ENCODE results near the gene STX17. TPM values are rescaled to one million over a fixed set of nuclear protein-coding genes. Genes with fewer than 3 reads are reported as not detected.

STX17 gene
- total and polyA plus RNA-seq, 10 of the 15 experiments (the other 5 are each of a cell fraction or from before 2014, with no cell fraction given): 11.5 to 29.3 (median 20.0) TPM

DNA sequence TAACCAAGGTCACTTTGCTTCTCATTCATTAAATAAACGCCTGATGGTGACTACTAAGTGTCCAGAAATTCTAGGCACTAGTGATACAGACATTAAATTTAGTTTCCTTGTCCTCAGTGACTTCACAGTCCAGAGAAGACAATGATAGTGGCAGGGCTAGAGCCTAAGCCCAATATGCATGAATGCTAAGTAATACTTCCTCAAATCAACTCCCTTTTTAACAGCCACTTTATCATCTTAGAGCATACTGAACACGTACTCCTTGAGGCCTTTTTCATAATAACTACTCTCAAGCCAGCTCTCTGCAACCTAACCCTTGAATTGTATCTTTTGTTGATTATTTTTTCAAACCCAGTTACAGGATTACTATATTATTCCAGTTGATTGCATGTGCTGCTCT is 74.1 kb downstream of the STX17 start:
- RAD21 ChIA-PET (ENCODE audit: unreplicated experiment): no interaction called here
- in situ Hi-C loops (cut with MboI): no loop called here
- H3K9ac ChIP-seq (ENCODE audit: control insufficient read depth, insufficient read depth, low read length): no peak overlapping the region
- CTCF ChIA-PET: interaction anchor here (1.4 kb wide), 2 partner anchors 9 to 258 kb away, joined by 3 read pairs; no protein-coding TSS in a partner anchor
- no peaks in the 10 kb centered on the region for H3K79me2 ChIP-seq (ENCODE audit: control insufficient read depth, insufficient read depth, low read length)
- H2AFZ ChIP-seq (ENCODE audit: control insufficient read depth, low read depth, low read length): no peak overlapping the region
- BruUV-seq (replicated peaks): no TSS peak
- WGBS (ENCODE audit: insufficient coverage, insufficient replicate concordance, low lambda C conversion rate, missing lambda C conversion rate): 96% methylated on average over 2 of the region's 2 CpGs
- TF ChIP-seq, protein P1, sequence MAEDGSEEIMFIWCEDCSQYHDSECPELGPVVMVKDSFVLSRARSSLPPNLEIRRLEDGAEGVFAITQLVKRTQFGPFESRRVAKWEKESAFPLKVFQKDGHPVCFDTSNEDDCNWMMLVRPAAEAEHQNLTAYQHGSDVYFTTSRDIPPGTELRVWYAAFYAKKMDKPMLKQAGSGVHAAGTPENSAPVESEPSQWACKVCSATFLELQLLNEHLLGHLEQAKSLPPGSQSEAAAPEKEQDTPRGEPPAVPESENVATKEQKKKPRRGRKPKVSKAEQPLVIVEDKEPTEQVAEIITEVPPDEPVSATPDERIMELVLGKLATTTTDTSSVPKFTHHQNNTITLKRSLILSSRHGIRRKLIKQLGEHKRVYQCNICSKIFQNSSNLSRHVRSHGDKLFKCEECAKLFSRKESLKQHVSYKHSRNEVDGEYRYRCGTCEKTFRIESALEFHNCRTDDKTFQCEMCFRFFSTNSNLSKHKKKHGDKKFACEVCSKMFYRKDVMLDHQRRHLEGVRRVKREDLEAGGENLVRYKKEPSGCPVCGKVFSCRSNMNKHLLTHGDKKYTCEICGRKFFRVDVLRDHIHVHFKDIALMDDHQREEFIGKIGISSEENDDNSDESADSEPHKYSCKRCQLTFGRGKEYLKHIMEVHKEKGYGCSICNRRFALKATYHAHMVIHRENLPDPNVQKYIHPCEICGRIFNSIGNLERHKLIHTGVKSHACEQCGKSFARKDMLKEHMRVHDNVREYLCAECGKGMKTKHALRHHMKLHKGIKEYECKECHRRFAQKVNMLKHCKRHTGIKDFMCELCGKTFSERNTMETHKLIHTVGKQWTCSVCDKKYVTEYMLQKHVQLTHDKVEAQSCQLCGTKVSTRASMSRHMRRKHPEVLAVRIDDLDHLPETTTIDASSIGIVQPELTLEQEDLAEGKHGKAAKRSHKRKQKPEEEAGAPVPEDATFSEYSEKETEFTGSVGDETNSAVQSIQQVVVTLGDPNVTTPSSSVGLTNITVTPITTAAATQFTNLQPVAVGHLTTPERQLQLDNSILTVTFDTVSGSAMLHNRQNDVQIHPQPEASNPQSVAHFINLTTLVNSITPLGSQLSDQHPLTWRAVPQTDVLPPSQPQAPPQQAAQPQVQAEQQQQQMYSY (CRISPR knock-in tag; IDR thresholded peaks at IDR 0.05): no peak
- TF ChIP-seq HCFC1 (IDR thresholded peaks at IDR 0.05; ENCODE audit: low read length): no peak
- TF ChIP-seq, protein P2, sequence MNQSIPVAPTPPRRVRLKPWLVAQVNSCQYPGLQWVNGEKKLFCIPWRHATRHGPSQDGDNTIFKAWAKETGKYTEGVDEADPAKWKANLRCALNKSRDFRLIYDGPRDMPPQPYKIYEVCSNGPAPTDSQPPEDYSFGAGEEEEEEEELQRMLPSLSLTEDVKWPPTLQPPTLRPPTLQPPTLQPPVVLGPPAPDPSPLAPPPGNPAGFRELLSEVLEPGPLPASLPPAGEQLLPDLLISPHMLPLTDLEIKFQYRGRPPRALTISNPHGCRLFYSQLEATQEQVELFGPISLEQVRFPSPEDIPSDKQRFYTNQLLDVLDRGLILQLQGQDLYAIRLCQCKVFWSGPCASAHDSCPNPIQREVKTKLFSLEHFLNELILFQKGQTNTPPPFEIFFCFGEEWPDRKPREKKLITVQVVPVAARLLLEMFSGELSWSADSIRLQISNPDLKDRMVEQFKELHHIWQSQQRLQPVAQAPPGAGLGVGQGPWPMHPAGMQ (IDR thresholded peaks at IDR 0.05; ENCODE audit: borderline replicate concordance): no peak
- TF ChIP-seq ZSCAN29 (IDR thresholded peaks at IDR 0.05): no peak
- no peak for TF ChIP-seq GATAD2B (conservative IDR thresholded peaks at IDR 0.05; ENCODE audit: low read depth)
- no peak for TF ChIP-seq NR2C2 (IDR thresholded peaks at IDR 0.05; ENCODE audit: borderline replicate concordance, control insufficient read depth, insufficient read length, low read depth)
- TF ChIP-seq MEF2B (IDR thresholded peaks at IDR 0.05; ENCODE audit: partially characterized antibody, poor library complexity, severe bottlenecking): no peak
- no peak for TF ChIP-seq SRF (IDR thresholded peaks at IDR 0.05; ENCODE audit: low read depth in 2 of 2, low read length in 2 of 2)
- TF ChIP-seq CHD2 (IDR thresholded peaks at IDR 0.05; ENCODE audit: borderline replicate concordance, low read depth, low read length): no peak
- TF ChIP-seq NR2F1 (conservative IDR thresholded peaks at IDR 0.05): no peak
- TF ChIP-seq RUNX3 (IDR thresholded peaks at IDR 0.05; ENCODE audit: low read length): no peak
- TF ChIP-seq BCL11A (IDR thresholded peaks at IDR 0.05; ENCODE audit: low read depth, low read length): no peak
- no peak for TF ChIP-seq TCF12 (IDR thresholded peaks at IDR 0.05; ENCODE audit: low read depth, low read length)
- no peak for TF ChIP-seq ZNF274 (IDR thresholded peaks at IDR 0.05; ENCODE audit: insufficient read depth, insufficient read length)
- TF ChIP-seq ZNF207 (IDR thresholded peaks at IDR 0.05; ENCODE audit: borderline replicate concordance): no peak
- TF ChIP-seq HDAC6 (IDR thresholded peaks at IDR 0.05; ENCODE audit: unreplicated experiment): no peak
- TF ChIP-seq SREBF2 (IDR thresholded peaks at IDR 0.05; ENCODE audit: low read length): no peak
- TF ChIP-seq POLR2AphosphoS5 (IDR thresholded peaks at IDR 0.05; ENCODE audit: low read length): no peak
- H4K20me1 ChIP-seq (ENCODE audit: control insufficient read depth, insufficient read depth): no peaks in the 10 kb centered on the region
- no peaks in the 10 kb centered on the region for H3K9me3 ChIP-seq (replicated peaks; ENCODE audit: control insufficient read depth, insufficient read depth, low read length)
- H3K27ac ChIP-seq (ENCODE audit: control insufficient read depth, insufficient read depth): no peak overlapping the region
- no peak for FAIRE-seq
- POLR2A ChIA-PET: no interaction called here
- no peaks in the 10 kb centered on the region for H3K27me3 ChIP-seq (replicated peaks in 1 of 2; ENCODE audit: control insufficient read depth in 2 of 2, insufficient read depth in 2 of 2, low read length in 1 of 2)
- H3K4me3 ChIP-seq: no peak overlapping the region
- no peaks in the 10 kb centered on the region for H3K4me1 ChIP-seq (ENCODE audit: control insufficient read depth, insufficient read depth, low read length)
- H3K4me2 ChIP-seq (ENCODE audit: control insufficient read depth, insufficient read depth): no peak overlapping the region
- SMC1A ChIA-PET (ENCODE audit: uncharacterized antibody, unreplicated experiment): interaction anchor here (1.7 to 3.9 kb wide), 3 partner anchors 17 to 156 kb away, joined by 4 to 10 read pairs (median 6); no protein-coding TSS in a partner anchor
- H3K36me3 ChIP-seq (ENCODE audit: control insufficient read depth in 2 of 2, insufficient read depth in 2 of 2, low read length in 1 of 2): peaks cover 0 to 17% of the 10 kb centered on the region in 2 experiments; a peak in 1 of 4 replicates
- intact Hi-C loops (cut with micrococcal nuclease; ENCODE audit: unreplicated experiment): no loop called here
- no peak for DNase-seq (ENCODE audit: low read depth, low spot score)
- no peak for ATAC-seq
